Coronary artery (tissue), 2 donors: ENCODE results near the gene EBI3.

ENCODE experiments used
- DNase-seq: peaks from one replicate; pipeline ENCODE4 v3.0.0-alpha.2; 2017; ENCODE audit warnings: low spot score
- H3K27ac ChIP-seq, 2 donors: fragments of 200-600 bp; sonication (generic); one replicate each; pipeline ENCODE4 v1.5.1; 2016 to 2019
- H3K4me3 ChIP-seq: fragments of 200-600 bp; sonication (generic); 2 replicates; pipeline ENCODE4 v1.5.1; 2016; ENCODE audit warnings: mild to moderate bottlenecking, moderate library complexity
- TF ChIP-seq, protein P1 (sequence below): fragments of 200-600 bp; sonication (generic); IDR thresholded peaks from one replicate; pipeline ENCODE4 v1.5.1; 2019; ENCODE audit warnings: antibody characterized with exemption

Gene EBI3

DNA sequence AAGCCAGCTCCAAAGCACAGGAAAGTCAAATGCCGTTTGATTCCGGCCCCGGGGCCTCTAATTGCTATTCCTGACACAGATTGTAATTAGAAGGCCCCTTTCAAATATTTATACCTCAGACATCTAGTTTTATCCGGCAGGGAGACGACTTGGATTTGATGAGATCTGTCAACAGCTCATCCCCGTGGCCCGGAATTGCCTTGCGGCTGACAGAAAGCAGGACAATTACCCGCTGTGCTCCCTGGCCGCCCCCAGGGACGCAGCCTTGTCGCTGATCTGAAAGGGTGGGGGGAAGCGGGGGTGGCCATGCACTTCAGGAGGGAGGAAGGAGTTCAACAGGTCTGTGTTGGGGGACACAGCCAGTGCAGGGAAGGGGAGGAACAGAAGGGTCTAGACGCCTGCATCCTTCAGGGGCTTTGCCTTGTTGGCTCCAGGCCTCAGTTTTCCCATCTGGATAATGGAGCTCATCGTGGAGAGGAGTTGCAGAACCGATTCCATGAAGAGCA is 47.9 kb downstream of the EBI3 start:
- no peak overlapping the region for H3K4me3 ChIP-seq
- TF ChIP-seq, protein P1, sequence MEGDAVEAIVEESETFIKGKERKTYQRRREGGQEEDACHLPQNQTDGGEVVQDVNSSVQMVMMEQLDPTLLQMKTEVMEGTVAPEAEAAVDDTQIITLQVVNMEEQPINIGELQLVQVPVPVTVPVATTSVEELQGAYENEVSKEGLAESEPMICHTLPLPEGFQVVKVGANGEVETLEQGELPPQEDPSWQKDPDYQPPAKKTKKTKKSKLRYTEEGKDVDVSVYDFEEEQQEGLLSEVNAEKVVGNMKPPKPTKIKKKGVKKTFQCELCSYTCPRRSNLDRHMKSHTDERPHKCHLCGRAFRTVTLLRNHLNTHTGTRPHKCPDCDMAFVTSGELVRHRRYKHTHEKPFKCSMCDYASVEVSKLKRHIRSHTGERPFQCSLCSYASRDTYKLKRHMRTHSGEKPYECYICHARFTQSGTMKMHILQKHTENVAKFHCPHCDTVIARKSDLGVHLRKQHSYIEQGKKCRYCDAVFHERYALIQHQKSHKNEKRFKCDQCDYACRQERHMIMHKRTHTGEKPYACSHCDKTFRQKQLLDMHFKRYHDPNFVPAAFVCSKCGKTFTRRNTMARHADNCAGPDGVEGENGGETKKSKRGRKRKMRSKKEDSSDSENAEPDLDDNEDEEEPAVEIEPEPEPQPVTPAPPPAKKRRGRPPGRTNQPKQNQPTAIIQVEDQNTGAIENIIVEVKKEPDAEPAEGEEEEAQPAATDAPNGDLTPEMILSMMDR, result no peak
- no peak for DNase-seq
- no peak overlapping the region for H3K27ac ChIP-seq

DNA sequence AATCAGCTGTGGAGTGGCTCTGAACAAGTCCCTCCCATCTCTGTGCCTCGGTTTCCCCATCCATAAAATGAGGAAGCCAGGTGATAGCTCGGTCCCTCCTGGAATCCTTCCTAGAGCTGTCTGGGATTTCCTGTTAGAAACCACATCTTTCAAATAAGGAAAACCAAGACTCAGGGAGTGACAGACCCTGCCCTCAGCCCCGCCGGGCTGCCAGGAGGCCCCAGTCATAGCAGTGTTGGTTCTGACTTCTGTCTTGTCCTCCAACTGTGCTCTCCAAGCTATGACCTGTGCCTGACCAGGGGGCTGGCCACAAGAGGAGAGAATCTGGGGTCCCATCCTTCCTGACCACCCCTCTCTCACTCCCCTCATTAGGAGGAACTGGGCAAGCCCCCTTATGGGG is 48.7 kb downstream of the EBI3 start:
- no peak overlapping the region for H3K4me3 ChIP-seq
- no peak overlapping the region for H3K27ac ChIP-seq

DNA sequence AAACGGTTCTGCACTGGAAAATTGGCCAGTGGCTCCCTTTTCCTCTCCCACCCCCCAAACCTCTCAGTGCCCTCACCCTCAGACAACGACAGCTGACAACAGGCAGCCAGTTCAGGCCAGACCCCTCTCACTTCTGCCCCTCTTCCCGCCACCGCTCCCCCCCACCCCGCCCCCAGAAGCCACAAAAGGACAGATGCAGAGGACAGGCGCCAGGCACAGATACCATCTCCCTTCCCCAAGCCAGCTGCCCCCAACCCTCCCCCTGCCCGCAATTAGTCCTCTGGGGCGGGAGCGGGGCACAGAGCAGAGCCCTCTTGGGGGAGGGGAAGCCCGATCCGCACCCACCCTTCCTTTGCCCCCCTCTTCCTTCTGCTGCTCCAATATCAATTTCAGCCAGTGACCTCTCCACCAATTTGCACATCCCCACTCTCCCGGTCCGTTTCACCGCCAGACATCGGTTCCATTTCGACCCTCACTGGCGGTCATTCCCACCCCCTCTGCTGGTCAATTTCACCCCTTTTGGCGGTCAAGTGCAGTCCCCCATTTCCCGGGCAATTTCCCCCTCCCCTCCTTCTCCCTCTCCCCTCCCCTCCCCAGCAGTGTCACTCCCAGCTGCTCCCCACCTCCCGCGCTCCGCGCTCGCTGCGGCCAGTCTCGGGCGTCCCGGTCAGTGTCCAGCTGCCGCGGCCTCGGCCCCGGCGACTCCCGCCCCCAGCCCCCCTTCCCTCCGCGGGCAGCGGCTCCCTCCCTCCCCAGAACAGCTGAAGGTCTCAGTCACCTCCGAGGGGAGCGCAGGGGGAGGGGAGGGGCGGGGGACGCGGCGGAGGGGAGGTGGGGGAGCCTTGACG is 49.3 kb downstream of the EBI3 start, which contains the start of gene SHD:
SHD (plus strand) TSS at position 848 of the 848 bp plus-strand sequence. CDS start 798 bp downstream, outside the sequence.
- DNase-seq, result no peak
- TF ChIP-seq, protein P1, result no peak
- H3K27ac ChIP-seq, result no peak within 1 kb of the TSS
- H3K4me3 ChIP-seq, result peak within 1 kb of the TSS; percentile 51

More for the DNA sequence above, 48.7 kb downstream of the EBI3 start:
- no peak for DNase-seq
- TF ChIP-seq, protein P1, result no peak

DNA sequence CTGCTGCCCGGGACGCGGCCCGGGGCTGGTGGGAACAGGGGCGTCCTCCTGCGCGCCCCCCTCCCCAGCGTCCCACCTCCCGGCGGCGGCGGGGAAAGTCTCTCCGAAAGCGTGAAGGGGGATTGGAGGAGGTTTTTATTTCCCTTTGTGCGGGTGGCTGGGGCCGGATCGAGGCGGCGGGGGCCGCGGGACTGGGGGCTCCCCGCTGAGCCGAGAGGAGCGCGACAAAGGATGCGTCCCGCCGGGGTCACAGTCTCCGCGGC is 49.9 kb downstream of the EBI3 start:
- Histone ChIP-seq H3K4me3 (peak overlapping the region; percentile 51), H3K27ac (no peak overlapping the region)
- DNase-seq, result no peak
- TF ChIP-seq, protein P1, result no peak

DNA sequence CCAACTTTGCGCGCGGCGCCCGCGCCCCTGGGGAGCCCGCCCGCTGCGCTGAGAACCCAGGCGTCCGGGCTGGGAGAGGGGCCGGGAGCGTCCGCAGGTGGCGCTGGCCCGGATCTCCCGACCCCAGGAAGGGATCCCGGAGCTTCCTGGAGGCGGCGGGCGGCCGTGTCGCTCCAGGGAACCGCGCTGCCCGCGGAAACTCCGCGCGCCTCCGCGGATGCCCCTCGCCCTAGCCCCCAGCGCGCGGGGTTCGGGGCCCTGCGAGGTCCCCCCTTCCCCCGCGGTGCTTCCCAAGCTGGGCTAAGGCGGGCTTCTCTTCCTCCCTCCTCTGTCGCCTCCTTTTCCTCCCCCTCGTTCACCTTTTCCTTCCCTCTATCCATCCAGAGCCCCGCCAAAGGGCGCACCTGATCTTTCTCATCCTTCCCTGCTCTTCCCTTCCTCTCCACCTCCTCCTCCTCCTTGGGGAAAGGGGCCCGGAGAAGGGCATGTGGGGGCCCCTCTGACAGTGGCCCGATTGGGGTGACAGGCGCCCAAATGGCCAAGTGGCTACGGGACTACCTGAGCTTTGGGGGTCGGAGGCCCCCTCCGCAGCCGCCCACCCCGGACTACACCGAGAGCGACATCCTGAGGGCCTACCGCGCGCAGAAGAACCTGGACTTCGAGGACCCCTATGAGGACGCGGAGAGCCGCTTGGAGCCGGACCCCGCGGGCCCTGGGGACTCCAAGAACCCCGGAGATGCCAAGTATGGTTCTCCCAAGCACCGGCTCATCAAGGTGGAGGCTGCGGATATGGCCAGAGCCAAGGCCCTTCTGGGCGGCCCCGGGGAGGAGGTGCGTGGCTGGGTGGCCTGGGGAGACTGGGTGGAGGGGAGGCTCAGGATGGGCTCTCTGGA is 50.5 kb downstream of the EBI3 start:
- Histone ChIP-seq H3K4me3 (peak overlapping the region; percentile 51), H3K27ac (no peak overlapping the region)
- no peak for DNase-seq
- TF ChIP-seq, protein P1, result no peak

DNA sequence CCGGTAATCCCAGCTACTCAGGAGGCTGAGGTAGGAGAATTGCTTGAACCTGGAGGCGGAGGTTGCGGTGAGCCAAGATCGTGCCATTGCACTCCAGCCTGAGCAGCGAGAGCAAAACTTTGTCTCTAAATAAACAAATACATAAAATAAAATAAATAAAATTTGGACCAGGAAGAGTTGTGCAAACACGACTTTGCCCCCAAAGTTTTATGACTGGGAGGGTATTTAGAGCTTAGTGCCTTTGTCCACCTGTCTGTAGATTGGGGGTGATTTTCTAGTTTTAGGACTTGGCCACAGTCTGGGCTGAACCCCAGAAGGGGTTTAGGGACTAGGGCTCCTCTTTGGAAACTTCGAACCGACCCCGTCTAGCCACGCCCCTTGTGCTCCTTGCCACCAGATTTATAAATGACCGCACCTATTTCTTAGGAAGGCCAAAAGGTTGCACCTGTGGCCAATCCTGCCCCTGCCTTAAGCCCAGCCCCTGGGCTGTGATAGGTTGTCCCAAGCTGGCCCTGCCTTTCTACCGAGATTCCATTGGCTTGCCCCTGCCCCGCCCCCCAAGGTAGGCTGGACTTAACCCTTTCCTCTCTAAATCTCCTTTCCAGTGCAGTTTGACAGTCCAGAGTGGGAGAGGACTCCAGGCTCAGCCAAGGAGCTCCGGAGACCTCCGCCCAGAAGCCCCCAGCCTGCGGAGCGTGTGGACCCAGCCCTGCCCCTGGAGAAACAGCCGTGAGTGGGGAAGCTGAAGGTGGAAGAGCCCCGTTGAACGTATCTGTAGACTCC is 55.0 kb downstream of the EBI3 start:
- TF ChIP-seq, protein P1, result no peak
- Histone ChIP-seq H3K4me3 (no peak overlapping the region), H3K27ac (no peak overlapping the region)
- DNase-seq, result no peak
